Activated CD8-positive, alpha-beta memory T cell treated with anti-CD3 and anti-CD28 coated beads, Interleukin-2, amount 10 ng/mL, durations not matched to agents 7 days and 5 days (primary cell): ENCODE results near the gene CLSTN2. TPM values are rescaled to one million over a fixed set of nuclear protein-coding genes. Genes with fewer than 3 reads are reported as not detected.

Source experiments
- ATAC-seq: fragments of 150-1000 bp; cut with Tn5 transposase; one replicate; pipeline ENCODE4 v1.10.0; 2021; ENCODE audit warnings: moderate library complexity
- CTCF ChIA-PET: fragments of 350-600 bp; sonication (Branson Sonifier 250); formaldehyde crosslinking; loops from one replicate; lab custom pipeline; 2021; ENCODE audit warnings: antibody characterized with exemption; lab: Charles Lee
- DNase-seq: peaks from one replicate; pipeline ENCODE4 v3.0.0-alpha.2; 2020
- H3K27ac Mint-ChIP-seq: one replicate; pipeline ENCODE4 v1.8.0; 2021; ENCODE audit warnings: mild to moderate bottlenecking, mixed read lengths
- H3K27me3 Mint-ChIP-seq: one replicate; pipeline ENCODE4 v1.8.0; 2021; ENCODE audit warnings: mixed read lengths
- H3K36me3 Mint-ChIP-seq: one replicate; pipeline ENCODE4 v1.8.0; 2021; ENCODE audit warnings: mild to moderate bottlenecking, mixed read lengths
- H3K4me1 Mint-ChIP-seq: one replicate; pipeline ENCODE4 v1.8.0; 2021; ENCODE audit warnings: mixed read lengths
- H3K4me3 Mint-ChIP-seq: one replicate; pipeline ENCODE4 v1.8.0; 2021; ENCODE audit warnings: mild to moderate bottlenecking, moderate library complexity, mixed read lengths
- H3K9me3 Mint-ChIP-seq: one replicate; pipeline ENCODE4 v1.8.0; 2022; ENCODE audit warnings: low read depth, mixed read lengths
- total RNA-seq, 2 experiments: library from RNA; stranded (reverse); gene quantifications; one replicate each; pipeline ENCODE4 v1.2.3, GENCODE V29; 2021

The CLSTN2 gene
- total RNA-seq, 2 experiments from 2014 or later: 0.07 TPM; not detected in 1

DNA sequence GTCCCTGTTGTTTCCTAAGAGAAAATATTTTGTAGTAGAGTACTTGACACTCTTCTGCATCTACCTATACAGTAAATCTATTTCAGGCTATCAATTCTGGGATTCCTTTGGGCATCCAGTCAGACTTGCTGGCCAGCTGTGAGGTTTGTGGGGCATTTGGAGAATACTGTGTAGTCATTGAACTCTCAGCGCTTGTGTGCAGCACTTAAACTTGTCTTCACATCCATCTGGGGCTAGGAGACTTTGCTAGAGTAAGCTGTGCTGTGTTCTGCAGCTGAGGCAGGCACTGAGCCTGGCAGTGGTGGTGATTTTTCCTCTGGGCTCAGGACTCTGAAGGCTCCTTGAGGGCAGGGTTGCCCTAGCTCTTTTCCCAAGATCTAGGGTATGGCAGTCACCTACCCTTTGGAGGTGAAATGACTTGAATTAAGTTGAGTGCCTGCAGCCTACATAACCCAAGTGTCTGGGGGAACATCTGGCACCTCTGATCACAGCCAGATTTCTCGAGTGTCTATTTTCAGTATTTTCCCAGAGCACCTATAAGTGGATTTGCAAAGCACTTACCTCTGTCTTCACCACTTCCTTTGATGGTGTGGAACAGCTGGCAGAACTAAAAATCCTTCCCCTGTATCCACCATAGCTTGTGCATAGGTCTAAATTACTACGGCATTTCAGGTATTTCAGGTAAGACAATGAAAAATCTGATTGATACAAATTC lies 19.3 kb downstream of the CLSTN2 start:
- CTCF ChIA-PET: no interaction called here
- no peaks in the 10 kb centered on the region for H3K9me3 Mint-ChIP-seq
- no peaks in the 10 kb centered on the region for H3K36me3 Mint-ChIP-seq
- H3K27me3 Mint-ChIP-seq: no peaks in the 10 kb centered on the region
- ATAC-seq: no peak
- DNase-seq: no peak
- no peak overlapping the region for H3K4me3 Mint-ChIP-seq
- no peak overlapping the region for H3K27ac Mint-ChIP-seq
- H3K4me1 Mint-ChIP-seq: no peaks in the 10 kb centered on the region

DNA sequence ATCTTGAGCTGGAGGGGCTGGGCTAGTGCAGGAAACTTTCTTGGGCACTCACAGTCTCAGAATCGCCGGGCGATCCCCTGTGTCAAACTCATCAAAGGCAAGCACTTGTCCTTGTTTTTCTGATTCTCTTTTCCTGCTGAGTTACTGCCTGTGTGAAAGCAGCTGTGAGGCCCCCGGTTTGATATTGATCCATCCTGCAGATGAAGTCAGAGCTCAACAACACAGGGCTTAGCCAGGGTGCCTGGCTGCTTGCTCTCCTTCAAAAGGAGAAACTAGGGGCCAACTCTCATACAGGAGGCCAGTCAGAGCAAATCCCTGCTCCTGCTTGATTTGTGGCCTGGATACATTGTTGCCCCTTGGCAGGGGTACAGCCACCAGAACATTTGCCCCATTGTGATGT lies 22.9 kb downstream of the CLSTN2 start:
- CTCF ChIA-PET: no interaction called here

GRCh38 chr3:139969386-139969785 lies 34.4 kb downstream of the CLSTN2 start:
- H3K36me3 Mint-ChIP-seq: no peaks in the 10 kb centered on the region
- no peaks in the 10 kb centered on the region for H3K9me3 Mint-ChIP-seq
- no peaks in the 10 kb centered on the region for H3K27me3 Mint-ChIP-seq
- CTCF ChIA-PET: interaction anchor here (1.0 kb wide), 1 partner anchor 18 kb away, joined by 3 read pairs; no protein-coding TSS in a partner anchor
- no peak overlapping the region for H3K27ac Mint-ChIP-seq
- no peaks in the 10 kb centered on the region for H3K4me1 Mint-ChIP-seq
- no peak for ATAC-seq
- no peak overlapping the region for H3K4me3 Mint-ChIP-seq
- no peak for DNase-seq

More for the DNA sequence above, 22.9 kb downstream of the CLSTN2 start:
- H3K4me3 Mint-ChIP-seq: no peak overlapping the region
- H3K9me3 Mint-ChIP-seq: no peaks in the 10 kb centered on the region
- no peaks in the 10 kb centered on the region for H3K4me1 Mint-ChIP-seq
- no peak for DNase-seq
- H3K36me3 Mint-ChIP-seq: no peaks in the 10 kb centered on the region
- H3K27ac Mint-ChIP-seq: no peak overlapping the region
- no peak for ATAC-seq
- no peaks in the 10 kb centered on the region for H3K27me3 Mint-ChIP-seq

DNA sequence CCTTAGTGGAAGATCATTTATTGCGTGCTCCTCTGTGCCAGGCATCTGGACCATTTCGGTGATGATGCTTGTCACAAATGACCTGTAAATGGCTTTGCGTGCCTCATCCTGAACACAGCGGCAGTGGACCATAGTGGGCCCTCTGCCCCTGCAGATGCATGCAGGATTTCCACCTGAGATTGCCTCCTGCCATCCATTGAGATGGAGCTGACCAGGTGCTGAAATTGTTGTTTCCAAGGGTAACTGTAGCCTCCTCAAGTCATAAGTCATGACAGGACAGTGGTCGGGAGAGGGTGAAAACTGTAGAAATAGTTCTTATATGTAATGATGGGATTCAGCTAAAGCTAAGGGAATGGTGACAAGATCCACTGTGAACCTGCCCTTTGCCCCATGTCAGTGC lies 35.5 kb downstream of the CLSTN2 start:
- no peak for DNase-seq
- CTCF ChIA-PET: no interaction called here

DNA sequence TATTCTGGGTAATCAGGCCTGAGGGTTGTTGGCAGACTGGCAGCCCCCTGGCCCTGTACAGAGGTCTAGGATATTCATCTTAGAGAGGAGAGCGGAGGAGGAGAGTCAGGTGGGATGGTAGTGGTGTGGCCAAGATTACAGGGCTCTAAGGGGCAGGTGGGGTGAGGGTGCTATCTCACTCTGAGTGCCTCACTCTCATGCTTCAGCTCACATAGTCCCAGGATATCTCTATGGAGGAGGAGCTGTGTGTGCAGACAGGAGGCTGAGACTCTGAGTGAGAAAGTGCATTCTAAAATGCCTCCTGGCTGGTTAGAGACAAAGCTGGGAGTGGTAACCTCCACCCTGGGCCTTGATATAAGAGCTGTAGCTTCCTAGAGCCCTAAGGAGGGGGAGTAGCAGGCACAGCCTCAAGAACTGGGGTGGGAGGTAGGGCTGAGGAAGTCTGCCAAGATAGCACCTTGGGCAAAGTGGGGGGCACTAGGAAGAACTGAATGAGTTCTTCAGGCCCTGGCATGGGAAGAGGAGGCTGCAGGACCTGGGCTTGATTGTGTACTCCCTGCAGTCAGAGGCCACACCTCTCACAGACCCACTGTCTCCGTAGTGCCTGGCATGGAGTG lies 39.9 kb downstream of the CLSTN2 start:
- DNase-seq (no peak), ATAC-seq (no peak)
- no peaks in the 10 kb centered on the region for H3K4me1 Mint-ChIP-seq
- H3K36me3 Mint-ChIP-seq: no peaks in the 10 kb centered on the region
- CTCF ChIA-PET: no interaction called here
- no peaks in the 10 kb centered on the region for H3K9me3 Mint-ChIP-seq
- no peak overlapping the region for H3K27ac Mint-ChIP-seq
- no peak overlapping the region for H3K4me3 Mint-ChIP-seq
- no peaks in the 10 kb centered on the region for H3K27me3 Mint-ChIP-seq

More for the DNA sequence above, 35.5 kb downstream of the CLSTN2 start:
- Mint-ChIP-seq H3K9me3 (no peaks in the 10 kb centered on the region), H3K4me1 (no peaks in the 10 kb centered on the region), H3K27me3 (no peaks in the 10 kb centered on the region), H3K4me3 (no peak overlapping the region), H3K36me3 (no peaks in the 10 kb centered on the region), H3K27ac (no peak overlapping the region)
- ATAC-seq: no peak

DNA sequence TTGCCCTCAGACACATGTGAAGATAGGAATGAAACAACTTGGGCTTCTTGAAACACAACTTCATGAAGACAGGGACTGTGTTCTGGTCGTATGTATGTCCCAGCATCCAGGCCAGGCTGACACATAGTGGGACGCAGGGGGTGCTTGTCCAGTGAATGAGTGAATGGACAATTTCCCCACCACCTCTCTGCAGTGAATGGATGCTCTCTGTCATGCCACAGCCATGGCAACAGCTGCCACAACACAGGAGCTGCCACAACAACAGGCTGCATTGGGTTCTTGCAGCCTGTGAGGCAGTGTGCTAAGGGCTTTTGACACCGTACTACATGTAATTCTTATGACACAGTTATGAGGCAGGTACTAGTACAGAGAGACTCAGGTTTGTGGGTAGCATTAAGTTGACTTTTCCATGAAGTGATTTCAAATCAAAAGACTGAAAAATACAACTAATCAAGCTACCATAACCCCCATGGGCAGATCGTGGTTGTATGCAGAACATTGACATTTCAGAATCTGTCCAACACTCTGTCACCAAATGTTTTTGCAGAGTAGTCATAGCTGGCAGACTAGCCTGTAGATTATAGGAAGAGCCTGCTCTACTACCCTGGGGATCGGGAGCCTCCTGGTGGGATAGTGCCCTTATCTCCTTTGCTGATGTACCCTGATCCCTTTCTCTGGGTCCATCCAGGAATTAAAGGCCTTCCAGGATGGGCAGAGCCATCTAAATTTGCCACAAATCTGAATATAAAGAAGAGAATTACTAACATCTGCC lies 40.8 kb downstream of the CLSTN2 start:
- CTCF ChIA-PET: no interaction called here
- no peak overlapping the region for H3K4me3 Mint-ChIP-seq
- no peaks in the 10 kb centered on the region for H3K4me1 Mint-ChIP-seq
- no peak overlapping the region for H3K27ac Mint-ChIP-seq
- no peaks in the 10 kb centered on the region for H3K27me3 Mint-ChIP-seq
- DNase-seq (no peak), ATAC-seq (no peak)
- no peaks in the 10 kb centered on the region for H3K36me3 Mint-ChIP-seq
- no peaks in the 10 kb centered on the region for H3K9me3 Mint-ChIP-seq

DNA sequence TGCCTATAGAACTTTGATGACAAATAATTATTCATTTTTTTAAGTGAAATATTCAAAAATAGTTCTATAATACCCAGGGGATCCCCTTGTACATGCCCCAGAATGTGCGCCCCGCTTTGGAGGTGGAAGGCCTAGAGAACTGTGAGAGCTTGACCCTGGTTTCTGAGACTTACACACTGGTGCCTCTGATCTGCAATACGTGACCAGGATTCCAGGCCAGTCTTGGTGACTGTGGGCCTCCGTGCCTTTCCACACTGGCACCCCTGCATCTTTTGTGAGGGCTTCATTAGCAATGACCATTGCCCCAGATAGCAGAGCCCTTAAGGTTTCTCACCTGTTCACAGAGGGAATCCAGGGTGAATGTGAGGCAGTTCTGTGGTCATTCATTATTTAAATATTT lies 44.0 kb downstream of the CLSTN2 start:
- CTCF ChIA-PET: no interaction called here
- H3K4me3 Mint-ChIP-seq: no peak overlapping the region
- DNase-seq (no peak), ATAC-seq (no peak)
- no peaks in the 10 kb centered on the region for H3K4me1 Mint-ChIP-seq
- H3K36me3 Mint-ChIP-seq: no peaks in the 10 kb centered on the region
- no peak overlapping the region for H3K27ac Mint-ChIP-seq
- H3K9me3 Mint-ChIP-seq: no peaks in the 10 kb centered on the region
- no peaks in the 10 kb centered on the region for H3K27me3 Mint-ChIP-seq

GRCh38 chr3:139979991-139980390 lies 45.0 kb downstream of the CLSTN2 start:
- Mint-ChIP-seq H3K4me1 (no peaks in the 10 kb centered on the region), H3K27me3 (no peaks in the 10 kb centered on the region), H3K4me3 (no peak overlapping the region), H3K27ac (no peak overlapping the region), H3K9me3 (no peaks in the 10 kb centered on the region), H3K36me3 (no peaks in the 10 kb centered on the region)
- no peak for DNase-seq
- CTCF ChIA-PET: no interaction called here
- ATAC-seq: no peak

- CTCF ChIA-PET: no interaction called here
- Mint-ChIP-seq H3K36me3 (no peaks in the 10 kb centered on the region), H3K27me3 (no peaks in the 10 kb centered on the region), H3K4me3 (no peak overlapping the region), H3K4me1 (no peaks in the 10 kb centered on the region), H3K27ac (no peak overlapping the region), H3K9me3 (no peaks in the 10 kb centered on the region)
- no peak for DNase-seq
- ATAC-seq: no peak
Measured at GRCh38 chr3:139982404-139982803, 47.4 kb downstream of the CLSTN2 start.

DNA sequence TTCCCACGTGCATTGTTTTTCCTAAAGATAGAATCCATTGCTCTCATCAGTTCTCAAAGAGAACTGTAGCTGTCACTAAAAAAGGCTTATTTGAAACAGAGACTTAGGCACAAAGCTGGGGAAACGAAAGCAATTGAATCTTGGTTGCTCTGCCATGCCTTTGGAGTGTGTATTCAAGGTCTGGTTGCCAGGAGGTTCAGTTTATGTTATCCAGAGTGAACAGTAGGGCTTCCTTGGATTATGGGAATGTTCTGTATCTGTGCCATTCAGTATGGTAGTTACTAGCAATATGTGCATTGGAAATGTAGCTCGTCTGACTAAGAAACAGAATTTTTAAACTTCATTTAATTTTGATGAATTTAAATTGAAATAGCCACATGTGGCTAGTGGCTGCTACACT lies 50.6 kb downstream of the CLSTN2 start:
- DNase-seq: no peak
- H3K36me3 Mint-ChIP-seq: no peaks in the 10 kb centered on the region
- H3K4me3 Mint-ChIP-seq: no peak overlapping the region
- H3K4me1 Mint-ChIP-seq: no peaks in the 10 kb centered on the region
- H3K27ac Mint-ChIP-seq: no peak overlapping the region
- H3K9me3 Mint-ChIP-seq: no peaks in the 10 kb centered on the region
- CTCF ChIA-PET: no interaction called here
- no peaks in the 10 kb centered on the region for H3K27me3 Mint-ChIP-seq
- ATAC-seq: no peak

- H3K27me3 Mint-ChIP-seq: no peaks in the 10 kb centered on the region
- CTCF ChIA-PET: interaction anchor here (0.9 kb wide), 1 partner anchor 19 kb away, joined by 3 read pairs; no protein-coding TSS in a partner anchor
- no peaks in the 10 kb centered on the region for H3K9me3 Mint-ChIP-seq
- ATAC-seq (no peak), DNase-seq (no peak)
- no peaks in the 10 kb centered on the region for H3K4me1 Mint-ChIP-seq
- no peaks in the 10 kb centered on the region for H3K36me3 Mint-ChIP-seq
- no peak overlapping the region for H3K27ac Mint-ChIP-seq
- H3K4me3 Mint-ChIP-seq: no peak overlapping the region
Measured at GRCh38 chr3:139987908-139988307, 52.9 kb downstream of the CLSTN2 start.

GRCh38 chr3:139988472-139989156 lies 53.6 kb downstream of the CLSTN2 start:
- CTCF ChIA-PET: no interaction called here
- H3K27me3 Mint-ChIP-seq: no peaks in the 10 kb centered on the region

GRCh38 chr3:139994891-139995290 lies 59.9 kb downstream of the CLSTN2 start:
- Mint-ChIP-seq H3K4me1 (no peaks in the 10 kb centered on the region), H3K36me3 (no peaks in the 10 kb centered on the region), H3K9me3 (no peaks in the 10 kb centered on the region), H3K4me3 (no peak overlapping the region), H3K27me3 (no peaks in the 10 kb centered on the region), H3K27ac (no peak overlapping the region)
- DNase-seq (no peak), ATAC-seq (no peak)
- CTCF ChIA-PET: no interaction called here

More at GRCh38 chr3:139988472-139989156, 53.6 kb downstream of the CLSTN2 start:
- Mint-ChIP-seq H3K9me3 (no peaks in the 10 kb centered on the region), H3K4me3 (no peak overlapping the region), H3K27ac (no peak overlapping the region), H3K4me1 (no peaks in the 10 kb centered on the region), H3K36me3 (no peaks in the 10 kb centered on the region)
- ATAC-seq (no peak), DNase-seq (no peak)
